Activated T-cell treated with anti-CD3 and anti-CD28 coated beads, Interleukin-2, amount 50 U/mL, for 72 hours (primary cell): Measurements from ENCODE around the gene RAD51. TPM values are rescaled to one million over a fixed set of nuclear protein-coding genes. Genes with fewer than 3 reads are reported as not detected.

Source experiments
- ATAC-seq, 2 donors: fragments of 150-1000 bp; cut with Tn5 transposase; replicated peaks in 1 of 2; 2 replicates each; pipeline ENCODE4 v1.10.0; 2021; ENCODE audit warnings: moderate library complexity in 2 of 2, mild to moderate bottlenecking in 1 of 2
- DNase-seq, 2 donors: peaks; one replicate each; pipeline ENCODE4 v3.0.0; 2021 to 2022; ENCODE audit warnings: mixed read lengths in 1 of 2
- H3K27ac Mint-ChIP-seq: one replicate; pipeline ENCODE4 v1.8.0; 2022; ENCODE audit warnings: mild to moderate bottlenecking, moderate library complexity, mixed read lengths
- H3K27me3 Mint-ChIP-seq: one replicate; pipeline ENCODE4 v1.8.0; 2022; ENCODE audit warnings: low read depth, mixed read lengths
- H3K36me3 Mint-ChIP-seq, 2 donors: one replicate each; pipeline ENCODE4 v1.8.0; 2022; ENCODE audit warnings: mixed read lengths in 2 of 2, mild to moderate bottlenecking in 1 of 2; ENCODE audit not compliant: insufficient read depth in 2 of 2
- H3K4me1 Mint-ChIP-seq: one replicate; pipeline ENCODE4 v1.8.0; 2022; ENCODE audit warnings: low read depth, mixed read lengths
- H3K4me3 Mint-ChIP-seq, 2 donors: one replicate each; pipeline ENCODE4 v1.8.0; 2022; ENCODE audit warnings: mild to moderate bottlenecking in 2 of 2, mixed read lengths in 2 of 2, moderate library complexity in 2 of 2
- H3K9me3 Mint-ChIP-seq, 2 donors: one replicate each; pipeline ENCODE4 v1.8.0; 2022; ENCODE audit warnings: mixed read lengths in 2 of 2
- total RNA-seq, 2 donors: library from RNA; stranded (reverse); gene quantifications; one replicate each; pipeline ENCODE4 v1.2.3, GENCODE V29; 2022

RAD51 gene
- total RNA-seq, 2 donors from 2014 or later = 49.9 to 73.2 TPM

DNA sequence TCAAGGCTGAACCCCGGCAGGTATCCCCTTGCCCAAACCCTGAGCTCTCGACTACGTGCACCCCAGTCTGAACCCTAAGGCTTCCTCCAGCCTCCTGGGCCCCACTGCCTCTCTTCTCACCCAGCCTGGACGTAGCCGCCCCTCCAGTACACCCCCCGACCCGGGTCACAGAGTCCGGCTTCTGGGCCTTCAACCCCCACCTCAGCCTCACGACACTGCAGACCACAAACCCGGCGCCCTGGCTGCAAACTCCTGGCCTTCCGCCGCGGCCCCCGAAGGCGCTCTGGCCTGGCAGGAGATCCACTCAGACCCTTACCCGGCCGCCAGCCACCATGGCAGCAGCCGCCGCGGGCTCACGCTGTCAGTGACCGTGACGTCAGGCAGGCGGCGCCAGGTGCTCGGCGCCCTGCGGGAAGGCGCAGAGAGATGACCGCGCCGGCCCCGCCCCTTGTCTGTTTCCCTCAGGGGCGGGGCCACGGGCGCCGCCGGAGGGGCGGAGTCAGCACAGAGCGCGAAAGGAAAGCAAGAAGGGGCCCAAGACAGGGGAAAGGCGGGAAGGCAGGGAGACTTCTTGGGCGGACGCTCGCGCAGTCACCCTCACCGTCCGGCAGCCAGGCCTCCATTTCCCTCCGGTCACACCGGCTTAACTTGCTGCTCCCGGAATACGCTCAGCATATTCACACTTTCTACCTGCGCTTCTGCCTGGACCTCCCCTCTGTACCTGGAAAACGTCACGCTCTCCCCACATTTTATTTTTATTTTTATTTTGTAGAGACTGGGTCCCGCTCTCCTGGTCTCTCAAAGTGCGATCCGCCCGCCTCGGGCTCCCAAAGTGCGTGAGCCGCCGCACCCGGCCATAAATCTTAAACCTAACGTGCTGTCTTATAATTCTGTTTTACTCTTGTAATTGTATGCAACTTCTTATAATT lies 60.2 kb downstream of the RAD51 start, which contains the start of gene RMDN3:
RMDN3 (minus strand) TSS at position 372 of the 929 bp plus-strand sequence. CDS start 471 bp downstream, outside the sequence.
- DNase-seq (peak; percentile 95 to 98), ATAC-seq (peak; percentile 89 to 90)
- peak within 1 kb of the TSS; percentile 97 to 99 for H3K4me3 Mint-ChIP-seq
- H3K27me3 Mint-ChIP-seq = no peaks in the 10 kb centered on the region
- H3K36me3 Mint-ChIP-seq = peaks cover 2% of the 10 kb centered on the region in 2 donors
- peak within 1 kb of the TSS; percentile 100 for H3K27ac Mint-ChIP-seq
- no peaks in the 10 kb centered on the region for H3K9me3 Mint-ChIP-seq
- H3K4me1 Mint-ChIP-seq = peaks cover 45% of the 10 kb centered on the region

DNA sequence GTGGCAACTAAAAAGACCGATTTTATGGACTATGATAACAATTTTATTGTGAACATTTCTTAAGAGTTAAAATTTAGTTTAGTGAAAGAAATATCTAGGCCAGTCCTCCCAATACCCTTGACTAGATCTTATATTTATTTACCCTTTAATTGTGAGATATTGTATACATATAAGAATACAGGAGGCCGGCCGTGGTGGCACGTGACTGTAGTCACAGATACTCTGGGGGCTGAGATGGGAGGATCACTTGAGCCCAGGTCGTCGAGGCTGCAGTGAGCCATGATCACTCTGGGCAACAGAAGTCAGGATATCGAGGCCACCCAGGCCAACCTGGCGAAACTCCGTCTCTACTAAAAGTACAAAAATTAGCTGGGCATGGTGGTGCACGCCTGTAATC lies 60.8 kb downstream of the RAD51 start:
- peak overlapping the region; percentile 97 to 99 for H3K4me3 Mint-ChIP-seq
- H3K4me1 Mint-ChIP-seq = peaks cover 45% of the 10 kb centered on the region
- H3K36me3 Mint-ChIP-seq = peaks cover 2% of the 10 kb centered on the region in 2 donors
- ATAC-seq = no peak
- no peaks in the 10 kb centered on the region for H3K27me3 Mint-ChIP-seq
- no peaks in the 10 kb centered on the region for H3K9me3 Mint-ChIP-seq
- no peak for DNase-seq
- H3K27ac Mint-ChIP-seq = peak overlapping the region; percentile 100

DNA sequence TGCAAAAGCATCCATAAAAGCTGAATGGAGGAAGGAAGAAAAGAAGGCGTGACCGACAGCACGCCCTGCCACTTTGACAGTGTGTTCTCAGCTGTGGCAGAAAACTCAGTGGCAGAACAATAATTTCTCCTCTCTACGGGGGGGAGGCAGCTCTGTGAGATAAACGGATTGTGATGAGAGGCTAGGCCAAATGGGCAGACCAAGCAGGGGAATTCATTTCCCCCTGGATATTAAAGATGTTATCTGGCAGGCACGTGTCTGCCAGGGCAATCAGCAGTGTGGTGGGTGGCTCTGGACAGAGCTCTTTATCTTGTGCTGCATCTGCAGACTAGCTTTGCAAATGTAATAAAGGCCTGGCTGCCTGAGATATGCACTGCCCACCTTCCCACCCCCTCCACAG lies 62.0 kb downstream of the RAD51 start:
- no peak overlapping the region for H3K27ac Mint-ChIP-seq
- peak overlapping the region; percentile 34 to 45 for H3K4me3 Mint-ChIP-seq
- no peaks in the 10 kb centered on the region for H3K9me3 Mint-ChIP-seq
- H3K27me3 Mint-ChIP-seq = no peaks in the 10 kb centered on the region
- peaks cover 39% of the 10 kb centered on the region for H3K4me1 Mint-ChIP-seq
- DNase-seq (no peak), ATAC-seq (no peak)
- H3K36me3 Mint-ChIP-seq = peaks cover 0 to under 1% of the 10 kb centered on the region in 2 donors

DNA sequence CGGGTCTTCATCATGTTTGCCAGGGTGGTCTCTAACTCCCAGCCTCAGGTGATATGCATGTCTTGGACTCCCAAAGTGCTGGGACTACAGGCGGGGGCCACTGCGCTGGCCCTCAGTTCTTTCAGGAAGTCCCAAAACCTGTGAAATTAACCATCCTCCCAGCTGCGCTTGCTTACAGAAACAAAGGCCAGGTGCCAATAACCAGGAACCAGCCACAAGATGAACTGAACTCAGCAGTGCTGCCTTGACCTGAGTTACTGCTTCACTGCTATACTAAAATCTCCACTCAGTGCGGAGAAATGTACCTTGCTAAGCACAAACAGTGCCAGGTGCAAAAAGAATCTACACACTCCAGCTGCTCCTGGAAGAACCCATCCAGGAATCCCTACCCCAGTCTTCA lies 65.0 kb downstream of the RAD51 start:
- Mint-ChIP-seq H3K9me3 (no peaks in the 10 kb centered on the region), H3K4me3 (no peak overlapping the region), H3K4me1 (peaks cover 29% of the 10 kb centered on the region), H3K27ac (no peak overlapping the region), H3K36me3 (no peaks in the 10 kb centered on the region), H3K27me3 (no peaks in the 10 kb centered on the region)
- no peak for ATAC-seq
- no peak for DNase-seq

DNA sequence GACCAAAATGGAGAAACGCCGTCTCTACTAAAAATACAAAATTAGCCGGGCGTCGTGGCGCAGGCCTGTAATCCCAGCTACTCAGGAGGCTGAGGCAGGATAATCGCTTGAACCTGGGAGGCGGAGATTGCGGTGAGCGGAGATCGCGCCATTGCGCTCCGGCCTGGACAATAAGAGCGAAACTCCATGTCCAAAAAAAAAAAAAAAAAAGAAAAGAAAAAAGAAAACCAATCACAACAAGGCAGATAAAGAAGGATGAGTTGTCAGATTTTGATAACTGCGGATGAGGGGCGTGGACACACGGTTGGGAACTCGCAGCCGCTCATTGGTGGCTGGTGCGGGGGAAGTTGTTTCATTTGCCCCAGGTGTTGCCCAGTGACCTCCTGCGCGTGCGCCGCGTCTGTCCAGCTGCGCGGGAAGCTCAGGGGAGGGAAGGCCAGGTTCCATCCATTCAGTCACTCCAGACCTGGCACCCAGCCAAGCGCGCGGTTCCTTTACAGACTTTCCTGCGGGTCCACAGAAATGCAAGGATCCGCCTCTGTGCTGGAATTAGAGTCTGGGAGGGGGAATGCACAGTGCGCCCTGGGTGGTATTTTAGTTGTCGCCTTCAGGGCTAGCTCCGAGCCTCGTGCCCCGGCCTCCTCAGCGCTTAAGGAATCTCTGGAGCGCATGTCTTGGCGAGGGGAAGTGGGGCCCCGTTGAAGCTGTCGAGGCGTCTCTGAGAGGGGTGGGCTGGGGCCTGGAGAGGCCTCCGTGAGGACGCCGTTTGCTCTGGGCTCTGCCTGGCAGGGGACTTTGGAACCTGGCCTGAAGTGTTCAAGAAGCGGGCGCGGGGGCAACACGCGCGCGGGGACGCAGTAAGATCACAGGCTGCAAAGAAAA lies 68.2 kb downstream of the RAD51 start:
- H3K9me3 Mint-ChIP-seq = no peaks in the 10 kb centered on the region
- H3K27ac Mint-ChIP-seq = peak overlapping the region; percentile 68
- DNase-seq = peak; percentile 54 to 56
- peaks cover 29% of the 10 kb centered on the region for H3K4me1 Mint-ChIP-seq
- peak overlapping the region; percentile 82 to 95 for H3K4me3 Mint-ChIP-seq
- peak; percentile 5 to 14 for ATAC-seq
- H3K36me3 Mint-ChIP-seq = no peaks in the 10 kb centered on the region
- no peaks in the 10 kb centered on the region for H3K27me3 Mint-ChIP-seq

DNA sequence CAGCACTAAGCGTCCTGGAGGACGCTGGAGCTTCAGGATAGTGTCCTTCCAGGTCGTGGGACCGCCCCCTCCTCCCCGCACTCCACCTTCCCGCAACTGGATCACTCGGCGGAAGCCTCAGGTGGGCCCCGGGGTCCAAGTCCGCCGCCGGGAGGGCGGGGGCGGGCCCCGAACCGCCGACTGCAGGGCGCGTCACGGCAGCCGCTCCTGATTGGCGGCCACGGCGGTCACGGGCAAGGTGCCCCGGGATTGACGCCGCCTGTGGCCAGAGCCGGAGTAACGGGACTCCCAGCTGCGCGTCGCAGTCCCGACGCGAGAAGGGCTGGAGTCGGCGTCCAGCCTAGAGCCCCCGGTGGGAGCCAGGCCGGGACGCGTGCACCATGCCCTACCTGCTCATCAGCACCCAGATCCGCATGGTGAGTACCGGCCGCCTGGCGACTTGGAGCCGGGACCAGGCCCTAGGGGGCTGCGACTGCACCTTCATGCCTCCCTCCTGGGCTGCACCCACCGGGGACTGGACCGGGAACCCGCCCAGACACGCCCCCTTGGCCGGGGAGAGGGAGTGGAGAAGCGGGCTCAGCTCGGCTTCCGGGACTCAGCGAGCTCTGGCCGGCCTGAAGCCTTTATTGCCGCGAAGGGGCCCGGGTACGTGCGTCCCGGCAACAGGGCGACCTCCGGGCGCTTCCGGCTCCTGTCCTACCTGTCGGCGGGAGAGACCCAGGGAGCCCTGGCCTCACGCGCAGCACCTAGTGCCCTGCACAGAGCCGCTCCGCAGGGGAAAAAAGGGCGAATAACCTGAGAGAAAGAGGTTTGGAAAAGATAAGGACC lies 69.0 kb downstream of the RAD51 start, which contains the start of gene GCHFR:
GCHFR (plus strand) TSS at position 268 of the 828 bp plus-strand sequence; CDS start at position 381, 113 bp downstream.
- Mint-ChIP-seq H3K4me1 (peaks cover 38% of the 10 kb centered on the region), H3K36me3 (no peaks in the 10 kb centered on the region), H3K4me3 (peak within 1 kb of the TSS; percentile 82 to 95), H3K9me3 (no peaks in the 10 kb centered on the region), H3K27me3 (no peaks in the 10 kb centered on the region), H3K27ac (peak within 1 kb of the TSS; percentile 68)
- DNase-seq (peak; percentile 84 to 87), ATAC-seq (peak; percentile 76 to 77)

DNA sequence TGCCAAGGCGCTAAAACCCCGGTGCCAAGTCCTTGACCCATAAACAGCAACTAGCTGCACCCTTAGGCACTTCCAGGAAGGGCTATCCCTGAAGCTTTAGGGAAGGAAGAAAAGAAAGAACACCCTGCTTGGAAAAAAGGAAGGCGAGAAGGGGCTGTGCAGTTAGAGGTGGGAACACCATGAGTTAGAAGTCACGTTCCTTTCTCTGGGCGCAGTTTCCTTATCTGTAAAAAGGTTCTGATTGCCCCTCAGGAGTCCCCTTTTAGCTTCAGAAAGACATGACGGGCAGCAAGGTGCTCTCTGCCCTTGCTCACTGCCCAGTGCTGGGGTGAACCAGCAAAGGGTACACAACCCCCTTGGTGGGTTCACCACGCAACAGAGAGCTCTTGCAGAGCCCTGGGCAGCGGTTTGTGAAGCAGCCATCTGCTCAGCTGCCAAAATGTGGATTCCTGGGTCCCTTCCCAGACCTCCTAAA lies 69.7 kb downstream of the RAD51 start:
- H3K27ac Mint-ChIP-seq = peak overlapping the region; percentile 60
- peaks cover 44% of the 10 kb centered on the region for H3K4me1 Mint-ChIP-seq
- H3K27me3 Mint-ChIP-seq = no peaks in the 10 kb centered on the region

DNA sequence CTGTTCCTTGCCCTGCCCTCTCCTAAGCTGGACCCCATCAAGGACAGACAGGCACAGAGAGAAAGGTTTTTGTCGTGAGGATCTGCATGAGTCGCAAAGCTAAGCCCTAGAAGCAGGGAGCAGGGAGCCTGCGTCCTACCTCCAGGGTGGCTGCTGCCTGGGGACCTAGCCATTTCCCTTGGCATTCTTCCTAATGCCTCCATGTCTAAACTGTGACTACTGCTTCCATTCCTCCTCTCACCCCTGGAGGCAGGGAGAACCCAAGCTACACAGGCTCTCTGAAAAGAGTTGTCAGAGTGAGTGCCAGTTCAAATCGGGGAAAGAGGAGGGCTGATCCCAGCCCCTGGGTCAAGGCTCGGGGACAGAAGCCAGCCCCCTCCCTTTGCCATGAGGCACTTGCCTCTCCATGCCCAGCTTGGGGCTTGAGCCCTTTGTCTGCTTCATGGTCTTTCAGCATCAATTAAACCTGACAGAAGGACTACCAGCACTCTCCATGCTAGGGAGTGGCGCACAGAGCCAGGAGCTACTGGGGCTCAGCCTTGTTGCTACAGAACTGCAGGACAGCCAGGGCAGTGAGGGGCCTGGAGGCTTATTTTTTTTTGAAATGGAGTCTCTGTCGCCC lies 71.3 kb downstream of the RAD51 start:
- no peaks in the 10 kb centered on the region for H3K9me3 Mint-ChIP-seq
- no peak overlapping the region for H3K27ac Mint-ChIP-seq
- H3K4me3 Mint-ChIP-seq = peak overlapping the region in 1 of 2 donors; percentile 7
- no peak for ATAC-seq
- H3K27me3 Mint-ChIP-seq = no peaks in the 10 kb centered on the region
- peaks cover 52% of the 10 kb centered on the region for H3K4me1 Mint-ChIP-seq
- DNase-seq = no peak
- H3K36me3 Mint-ChIP-seq = no peaks in the 10 kb centered on the region

More for the DNA sequence above, 69.7 kb downstream of the RAD51 start:
- Mint-ChIP-seq H3K4me3 (peak overlapping the region; percentile 82 to 95), H3K36me3 (no peaks in the 10 kb centered on the region), H3K9me3 (no peaks in the 10 kb centered on the region)
- no peak for DNase-seq
- no peak for ATAC-seq

DNA sequence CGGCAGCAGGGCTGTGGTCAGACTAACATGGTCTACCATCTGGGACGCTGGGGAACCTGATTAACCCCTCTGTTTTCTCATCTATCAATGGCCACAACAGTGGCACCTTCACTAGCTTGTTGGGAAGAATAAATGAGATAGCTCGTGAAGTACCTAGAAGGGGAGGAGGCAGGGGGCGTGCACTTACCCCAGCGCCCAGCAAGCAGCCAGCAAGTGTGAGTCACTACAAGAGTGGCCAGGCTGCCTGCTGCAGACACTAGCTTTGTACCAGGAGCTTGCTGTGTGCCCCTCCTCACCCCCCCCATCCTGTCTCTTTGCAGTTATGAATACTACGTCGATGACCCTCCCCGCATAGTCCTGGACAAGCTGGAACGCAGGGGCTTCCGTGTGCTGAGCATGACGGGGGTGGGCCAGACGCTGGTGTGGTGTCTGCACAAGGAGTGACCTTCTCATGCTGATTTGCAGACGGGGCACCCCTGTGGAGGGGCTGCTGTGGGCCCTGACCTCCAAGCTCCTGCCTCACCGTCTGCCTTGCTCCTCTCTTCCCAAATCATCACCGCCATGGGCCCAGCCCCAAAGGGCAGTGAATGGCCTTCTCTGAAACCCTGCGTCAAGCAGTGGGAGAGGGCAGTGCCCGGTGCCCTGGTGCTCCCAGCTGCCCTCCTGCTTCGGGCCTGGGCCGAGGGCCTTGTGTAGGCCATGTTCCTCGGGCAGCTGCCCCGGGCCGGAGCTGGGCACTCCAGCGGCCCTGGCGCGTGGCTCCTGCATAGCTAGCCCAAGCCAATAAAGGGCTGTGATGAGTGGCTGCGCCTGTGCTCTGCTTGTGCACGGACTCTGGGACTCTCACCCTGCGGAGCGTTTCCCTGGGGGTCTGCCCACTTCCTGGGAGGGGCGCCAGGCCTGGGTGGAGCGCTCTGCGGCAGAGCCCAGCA lies 72.2 kb downstream of the RAD51 start:
- H3K27me3 Mint-ChIP-seq = no peaks in the 10 kb centered on the region
- no peak overlapping the region for H3K27ac Mint-ChIP-seq
- ATAC-seq (no peak), DNase-seq (no peak)
- no peaks in the 10 kb centered on the region for H3K36me3 Mint-ChIP-seq
- H3K9me3 Mint-ChIP-seq = no peaks in the 10 kb centered on the region
- peaks cover 52% of the 10 kb centered on the region for H3K4me1 Mint-ChIP-seq
- no peak overlapping the region for H3K4me3 Mint-ChIP-seq

DNA sequence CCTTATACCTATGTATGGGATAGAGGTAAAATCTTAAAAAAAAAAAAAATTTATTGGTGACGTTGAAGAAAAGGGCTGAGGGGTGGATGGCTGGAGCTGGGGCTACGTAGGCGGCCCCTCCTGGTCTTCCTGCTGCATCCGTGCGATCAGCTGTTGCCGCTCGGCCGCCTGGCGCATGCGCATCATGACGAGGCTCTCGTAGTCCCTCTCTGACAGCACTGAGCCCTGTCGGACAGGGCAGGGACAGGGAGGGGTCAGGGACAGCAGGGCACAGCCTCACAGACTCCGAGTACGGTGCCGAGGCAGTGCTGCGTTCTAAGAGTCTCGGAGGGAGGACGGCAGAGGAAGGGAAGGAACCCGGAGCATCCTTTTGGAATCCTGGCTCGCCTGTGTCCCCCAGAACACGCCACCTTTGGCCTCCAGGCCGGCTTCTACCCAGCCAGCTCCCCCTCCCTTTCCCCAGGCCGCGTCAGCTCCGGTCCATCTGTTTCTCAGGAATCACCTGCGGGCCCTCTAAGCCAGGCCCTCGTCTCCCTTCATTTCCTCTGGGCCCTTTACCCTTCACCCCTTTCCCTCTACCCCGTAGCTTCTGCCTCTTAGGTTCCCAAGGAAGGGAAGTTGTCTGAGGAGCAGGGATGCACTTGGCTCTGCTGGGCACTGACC lies 73.0 kb downstream of the RAD51 start:
- Mint-ChIP-seq H3K9me3 (no peaks in the 10 kb centered on the region), H3K36me3 (no peaks in the 10 kb centered on the region), H3K4me1 (peaks cover 46% of the 10 kb centered on the region), H3K4me3 (peak overlapping the region in 1 of 2 donors; percentile 77), H3K27ac (no peak overlapping the region), H3K27me3 (no peaks in the 10 kb centered on the region)
- DNase-seq = no peak
- ATAC-seq = no peak
